Measurements from ENCODE around the gene ALPL.

DNA sequence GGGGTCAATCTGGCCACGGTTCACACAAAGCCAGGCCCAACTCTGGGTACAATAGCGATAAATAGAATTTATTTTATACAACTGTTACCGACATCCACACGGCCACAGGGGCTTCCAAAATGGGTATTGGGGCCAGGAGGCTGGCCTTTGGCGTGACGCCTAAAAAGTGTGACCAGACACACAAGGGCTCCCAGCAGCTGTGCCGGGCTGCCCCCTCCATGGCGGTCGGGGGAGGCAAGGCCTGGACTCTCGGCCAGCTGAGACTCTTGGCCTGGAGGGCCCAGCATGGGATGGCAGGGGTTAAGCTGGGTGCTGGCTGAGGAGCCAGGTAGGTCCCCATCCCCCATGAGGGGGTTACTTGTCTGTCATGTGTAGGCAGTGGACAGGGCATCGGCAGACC, 87.0 kb downstream of the ALPL start:
- TF ChIP-seq, protein P1, sequence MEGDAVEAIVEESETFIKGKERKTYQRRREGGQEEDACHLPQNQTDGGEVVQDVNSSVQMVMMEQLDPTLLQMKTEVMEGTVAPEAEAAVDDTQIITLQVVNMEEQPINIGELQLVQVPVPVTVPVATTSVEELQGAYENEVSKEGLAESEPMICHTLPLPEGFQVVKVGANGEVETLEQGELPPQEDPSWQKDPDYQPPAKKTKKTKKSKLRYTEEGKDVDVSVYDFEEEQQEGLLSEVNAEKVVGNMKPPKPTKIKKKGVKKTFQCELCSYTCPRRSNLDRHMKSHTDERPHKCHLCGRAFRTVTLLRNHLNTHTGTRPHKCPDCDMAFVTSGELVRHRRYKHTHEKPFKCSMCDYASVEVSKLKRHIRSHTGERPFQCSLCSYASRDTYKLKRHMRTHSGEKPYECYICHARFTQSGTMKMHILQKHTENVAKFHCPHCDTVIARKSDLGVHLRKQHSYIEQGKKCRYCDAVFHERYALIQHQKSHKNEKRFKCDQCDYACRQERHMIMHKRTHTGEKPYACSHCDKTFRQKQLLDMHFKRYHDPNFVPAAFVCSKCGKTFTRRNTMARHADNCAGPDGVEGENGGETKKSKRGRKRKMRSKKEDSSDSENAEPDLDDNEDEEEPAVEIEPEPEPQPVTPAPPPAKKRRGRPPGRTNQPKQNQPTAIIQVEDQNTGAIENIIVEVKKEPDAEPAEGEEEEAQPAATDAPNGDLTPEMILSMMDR (conservative IDR thresholded peaks at IDR 0.05), result no peak
- TF ChIP-seq EZH2 (IDR thresholded peaks at IDR 0.05; ENCODE audit: low read depth), result no peak
